Sigmoid colon (tissue), 3 donors: ENCODE measurements around the gene PAFAH1B2.

Experiments used
- CTCF ChIP-seq, 4 experiments: fragments of 450-650 bp in 3 of 4; fragments of 200-600 bp in 1 of 4; IDR thresholded peaks; one replicate each; pipeline ENCODE4 v1.5.1; 2016 to 2019; ENCODE audit warnings: antibody characterized with exemption in 4 of 4, mild to moderate bottlenecking in 3 of 4, moderate library complexity in 2 of 4
- POLR2A ChIP-seq, 2 donors: fragments of 450-650 bp; IDR thresholded peaks; one replicate each; pipeline ENCODE4 v1.6.1; 2016; ENCODE audit warnings: antibody characterized with exemption in 2 of 2, mild to moderate bottlenecking in 2 of 2, moderate library complexity in 2 of 2

GRCh38 chr11:117169736-117170135 lies 25.6 kb downstream of the PAFAH1B2 start:
- TF ChIP-seq CTCF (IDR thresholded peaks at IDR 0.05): no peak
- TF ChIP-seq POLR2A (IDR thresholded peaks at IDR 0.05): no peak
